GM12878 (cell line): ENCODE measurements around the gene L3HYPDH. TPM values are rescaled to one million over a fixed set of nuclear protein-coding genes. Genes with fewer than 3 reads are reported as not detected.
A peak's percentile ranks its signal among the peaks of the same experiment; 100 is the strongest.

ENCODE experiments used
- ATAC-seq: fragments of 200-7000 bp; cut with Tn5 transposase; 3 replicates; pipeline ENCODE4 v1.9.1; 2020; ENCODE audit warnings: mild to moderate bottlenecking, moderate library complexity
- Bru-seq: library from RNA; stranded (reverse); fragments of 400-500 nt; gene quantifications from one replicate; lab custom pipeline; 2021; lab: Mats Ljungman, UMichigan
- BruChase-seq, 2 experiments: library from RNA; stranded (reverse); fragments of 400-500 nt; gene quantifications; one replicate each; lab custom pipeline; 2021; lab: Mats Ljungman, UMichigan
- BruUV-seq: library from RNA; stranded (reverse); fragments of 400-500 nt; replicated peaks from 2 replicates; lab custom pipeline; 2021; lab: Mats Ljungman, UMichigan
- CTCF ChIA-PET: fragments of 300-600 bp; sonication (Branson Sonifier 250); formaldehyde crosslinking; extraction: SDS; loops from one replicate; lab custom pipeline; 2021; ENCODE audit warnings: inconsistent platforms; lab: Yijun Ruan, JAX
- POLR2A ChIA-PET: fragments of 350-600 bp; formaldehyde crosslinking; extraction: SDS; loops from one replicate; lab custom pipeline; 2021; ENCODE audit warnings: inconsistent platforms; lab: Charles Lee
- RAD21 ChIA-PET: fragments of 300-600 bp; sonication (Branson Sonifier 250); formaldehyde crosslinking; loops from one replicate; lab custom pipeline; 2023; ENCODE audit warnings: antibody characterized with exemption; ENCODE audit not compliant: unreplicated experiment; lab: Charles Lee
- SMC1A ChIA-PET: fragments of 300-600 bp; sonication (Branson Sonifier 250); formaldehyde crosslinking; loops from one replicate; lab custom pipeline; 2023; ENCODE audit not compliant: unreplicated experiment, uncharacterized antibody; lab: Charles Lee
- DNase-seq: peaks from one replicate; pipeline ENCODE4 v3.0.0-alpha.2; 2011; ENCODE audit warnings: low read depth, low spot score
- FAIRE-seq: peaks from 3 replicates; lab custom pipeline; 2011; peaks lifted over from hg19 to GRCh38; lab: Jason Lieb, UNC
- H2AFZ ChIP-seq: 2 replicates; pipeline ENCODE4 v1.6.0; 2011; ENCODE audit warnings: low read depth, low read length, control low read depth; ENCODE audit not compliant: control insufficient read depth
- H3K27ac ChIP-seq: 2 replicates; pipeline ENCODE4 v1.5.1; 2011; ENCODE audit warnings: control low read depth; ENCODE audit not compliant: control insufficient read depth, insufficient read depth
- H3K27me3 ChIP-seq, 2 experiments: replicated peaks in 1 of 2; 2 replicates each; pipeline versions ENCODE4 v1.6.0 to v1.6.1; 2011; ENCODE audit warnings: low read length in 1 of 2; ENCODE audit not compliant: control insufficient read depth in 2 of 2, insufficient read depth in 2 of 2
- H3K36me3 ChIP-seq, 2 experiments: 2 replicates each; pipeline ENCODE4 v1.5.1; 2011; ENCODE audit warnings: low read length in 1 of 2; ENCODE audit not compliant: control insufficient read depth in 2 of 2, insufficient read depth in 2 of 2
- H3K4me1 ChIP-seq: 2 replicates; pipeline ENCODE4 v1.6.1; 2011; ENCODE audit warnings: mild to moderate bottlenecking, low read length, moderate library complexity, mixed read lengths; ENCODE audit not compliant: control insufficient read depth, insufficient read depth
- H3K4me2 ChIP-seq: 2 replicates; pipeline ENCODE4 v1.6.0; 2011; ENCODE audit warnings: control low read depth; ENCODE audit not compliant: control insufficient read depth, insufficient read depth
- H3K4me3 ChIP-seq: fragments of 200-600 bp; sonication (generic); 2 replicates; pipeline ENCODE4 v1.5.1; 2016
- H3K79me2 ChIP-seq: 2 replicates; pipeline ENCODE4 v1.6.0; 2011; ENCODE audit warnings: low read length; ENCODE audit not compliant: control insufficient read depth, insufficient read depth
- H3K9ac ChIP-seq: 2 replicates; pipeline ENCODE4 v1.8.0; 2011; ENCODE audit warnings: low read length, control low read depth, mixed read lengths; ENCODE audit not compliant: control insufficient read depth, insufficient read depth
- H3K9me3 ChIP-seq: replicated peaks from 3 replicates; pipeline ENCODE4 v1.5.1; 2011; ENCODE audit warnings: mild to moderate bottlenecking, low read length; ENCODE audit not compliant: control insufficient read depth, insufficient read depth
- H4K20me1 ChIP-seq: 2 replicates; pipeline ENCODE4 v1.6.0; 2011; ENCODE audit not compliant: control insufficient read depth, insufficient read depth
- CEBPB ChIP-seq, 2 experiments: fragments of 150-350 bp in 1 of 2; IDR thresholded peaks; 2 replicates each; pipeline ENCODE4 v1.6.1; 2012 to 2014; ENCODE audit warnings: low read depth in 2 of 2, low read length in 2 of 2, borderline replicate concordance in 1 of 2, inconsistent platforms in 1 of 2
- CREB1 ChIP-seq: IDR thresholded peaks from 2 replicates; pipeline ENCODE4 v1.6.1; 2012; ENCODE audit warnings: low read depth, mild to moderate bottlenecking, inconsistent platforms
- REST ChIP-seq: IDR thresholded peaks from 2 replicates; pipeline ENCODE4 v1.6.1; 2012; ENCODE audit warnings: mild to moderate bottlenecking, low read depth, low read length
- SMC3 ChIP-seq: IDR thresholded peaks from 2 replicates; pipeline ENCODE4 v1.6.1; 2011; ENCODE audit warnings: low read length, improper control_type of control experiment, borderline replicate concordance
- USF1 ChIP-seq: IDR thresholded peaks from 2 replicates; pipeline ENCODE4 v1.6.1; 2011; ENCODE audit warnings: borderline replicate concordance, low read depth, mild to moderate bottlenecking, moderate library complexity, mixed read lengths, low read length; ENCODE audit not compliant: insufficient read depth; ENCODE audit errors: extremely low read length
- YY1 ChIP-seq: IDR thresholded peaks from 2 replicates; pipeline ENCODE4 v1.6.1; 2011; ENCODE audit warnings: low read depth, mild to moderate bottlenecking, low read length
- ZBTB4 ChIP-seq: fragments of 450-650 bp; formaldehyde crosslinking; IDR thresholded peaks from 2 replicates; pipeline ENCODE4 v1.4.0; 2022; ENCODE audit warnings: mild to moderate bottlenecking, moderate library complexity
- ZNF274 ChIP-seq: IDR thresholded peaks from one replicate; pipeline ENCODE4 v1.8.0; 2011; ENCODE audit not compliant: insufficient read length, insufficient read depth
- WGBS: methylation state at CpG from one replicate; pipeline ENCODE4 v1.1.6; 2016; ENCODE audit warnings: low lambda C conversion rate; ENCODE audit not compliant: insufficient replicate concordance, insufficient coverage; ENCODE audit errors: missing lambda C conversion rate; 5-methylcytosine and 5-hydroxymethylcytosine counted together
- in situ Hi-C: fragments of 300-500 bp; cut with MboI; formaldehyde crosslinking; loops from 9 replicates; pipeline ENCODE4 v1.14.3; 2018; ENCODE audit warnings: mixed read lengths
- intact Hi-C: fragments of 100-400 bp; cut with micrococcal nuclease; formaldehyde crosslinking; loops from one replicate; pipeline ENCODE4 v1.14.2; 2022; ENCODE audit not compliant: unreplicated experiment
- long read RNA-seq, 2 experiments: library from polyadenylated mRNA; unstranded; transcript quantifications; one replicate each; pipeline ENCODE4 v2.0.0, GENCODE V29; 2019 to 2020
- polyA minus RNA-seq, 3 experiments: library from RNA; depleted of rRNA, polyadenylated mRNA; stranded (reverse); fragments of >200 nt; gene quantifications; 2 replicates each; pipeline ENCODE4 v1.2.3, GENCODE V29; 2011
- polyA plus RNA-seq, 11 experiments: library from polyadenylated mRNA; depleted of rRNA in 4 of 11; unstranded in 6 of 11; stranded (reverse) in 5 of 11; fragments of >200 nt; fragmentation: Nextera tagmentation in 4 of 11; fragmentation: Illumina TruSeq in 1 of 11; extraction: Ambion mirVana in 4 of 11; extraction: Trizol in 1 of 11; gene quantifications; 1 replicate in 1 of 11; 2 replicates in 10 of 11; pipeline versions ENCODE4 v1.2.1 to v1.2.3, GENCODE V29; 2011 to 2016; ENCODE audit warnings: inconsistent platforms in 2 of 11, missing spikeins in 2 of 11, low read depth in 1 of 11
- total RNA-seq, 4 experiments: library from RNA; depleted of rRNA in 3 of 4; stranded (reverse); fragments of >200 nt in 3 of 4; fragmentation: Illumina TruSeq in 1 of 4; extraction: Trizol in 1 of 4; gene quantifications; 2 replicates each; pipeline versions ENCODE4 v1.2.1 to v1.2.3, GENCODE V29; 2013 to 2021

L3HYPDH gene
- total RNA-seq (2013; cell fraction: nucleolus; rRNA removed) = 154 and 158 TPM in 2 replicates
- total RNA-seq (2014; rRNA removed) = 15.5 and 17.2 TPM in 2 replicates
- total RNA-seq (2014; rRNA removed; fragmentation: Illumina TruSeq; extraction: Trizol) = 11.8 and 13.4 TPM in 2 replicates
- total RNA-seq (2021) = 14.7 and 17.4 TPM in 2 replicates
- polyA plus RNA-seq (2011; ENCODE audit: low read depth) = 3.7 TPM
- 27.8 and 41.9 TPM in 2 replicates for polyA plus RNA-seq (2011; rRNA removed)
- 5.6 and 9.5 TPM in 2 replicates for polyA plus RNA-seq (2011; cell fraction: cytosol; rRNA removed)
- 98.3 and 136 TPM in 2 replicates for polyA plus RNA-seq (2011; cell fraction: nucleus; rRNA removed)
- polyA plus RNA-seq (2012) = 8.9 and 15.9 TPM in 2 replicates
- 11.5 and 16.9 TPM in 2 replicates for polyA plus RNA-seq (2014; fragmentation: Illumina TruSeq; extraction: Trizol)
- polyA plus RNA-seq (2014; fragmentation: Nextera tagmentation; extraction: Ambion mirVana) = 10 to 100 TPM; 13.5 to 19.5 TPM
- 21.4 and 26.3 TPM in 2 replicates for polyA plus RNA-seq (2014; rRNA removed)
- 10 to 100 TPM; 15.7 to 16.0 TPM for polyA plus RNA-seq (2016; fragmentation: Nextera tagmentation; extraction: Ambion mirVana)
- 13.4 and 13.8 TPM in 2 replicates for polyA minus RNA-seq (2011; rRNA and poly(A)+ RNA removed)
- 5.1 and 6.2 TPM in 2 replicates for polyA minus RNA-seq (2011; cell fraction: cytosol; rRNA and poly(A)+ RNA removed)
- polyA minus RNA-seq (2011; cell fraction: nucleus; rRNA and poly(A)+ RNA removed) = 71.0 and 81.6 TPM in 2 replicates
- Bru-seq, nascent RNA = percentile 64 among the genes with signal in this experiment
- BruChase-seq, experiment 1, labeled RNA remaining after a 6-hour chase = percentile 64 among the genes with signal in this experiment
- percentile 69 among the genes with signal in this experiment for BruChase-seq, experiment 2, labeled RNA remaining after a 2-hour chase
- long read RNA-seq, experiment 1, partial matches to known transcripts = 1 of 1 reads
- long read RNA-seq, experiment 1, other reads (novel, unspliced or antisense) = 0 of 1 reads
- long read RNA-seq, experiment 2, partial matches to known transcripts = 4 of 15 reads
- long read RNA-seq, experiment 2, other reads (novel, unspliced or antisense) = 9 of 15 reads

GRCh38 chr14:59483819-59484638 lies at the start of gene L3HYPDH, which contains the start of gene JKAMP:
TSS of gene L3HYPDH (minus strand) at chr14:59484408. CDS start at chr14:59484316, 92 bp downstream.
TSS of gene JKAMP (plus strand) at chr14:59484517. CDS start at chr14:59484590, 73 bp downstream.
- DNase-seq = peak; percentile 78
- no peaks in the 10 kb centered on the region for H3K27me3 ChIP-seq
- ChIA-PET POLR2A (interaction anchor here (0.6 to 1.7 kb wide), 4 partner anchors 19 to 1937 kb away, joined by 3 to 6 read pairs (median 4); partner anchors contain the start of genes DAAM1 and GPR135), SMC1A (interaction anchor here (1.1 to 1.5 kb wide), 5 partner anchors 8 to 209 kb away, joined by 3 to 5 read pairs (median 4); no protein-coding TSS in a partner anchor), CTCF (interaction anchor here (0.8 to 2.2 kb wide), 15 partner anchors 10 to 983 kb away, joined by 3 to 14 read pairs (median 4); partner anchors contain the start of genes CCDC175 and GPR135), RAD21 (interaction anchor here (0.6 to 1.5 kb wide), 11 partner anchors 13 to 1239 kb away, joined by 3 to 5 read pairs (median 3); partner anchors contain the start of genes CCDC175 and PSMA3)
- peak within 1 kb of the TSS; percentile 93 for H2AFZ ChIP-seq
- in situ Hi-C loops = loop anchor here (25.0 kb wide), 1 partner anchor 678 kb away; the partner anchor contains the start of gene DHRS7
- H3K9me3 ChIP-seq = no peaks in the 10 kb centered on the region
- peak within 1 kb of the TSS; percentile 76 for H3K9ac ChIP-seq
- H3K4me3 ChIP-seq = peak within 1 kb of the TSS; percentile 83
- peaks cover 60% of the 10 kb centered on the region for H3K79me2 ChIP-seq
- ATAC-seq = peak; percentile 88
- H3K27ac ChIP-seq = peak within 1 kb of the TSS; percentile 85
- FAIRE-seq = peak; percentile 38
- intact Hi-C loops = loop anchor here (10.0 kb wide), 2 partner anchors 611 to 681 kb away; partner anchors contain the start of genes DHRS7 and PCNX4
- BruUV-seq = no TSS peak
- H3K4me2 ChIP-seq = peak within 1 kb of the TSS; percentile 96
- H3K4me1 ChIP-seq = peaks cover 10% of the 10 kb centered on the region; the same call in 1 of the 2 replicates
- 1% methylated on average over 84 of the region's 92 CpGs for WGBS
- H4K20me1 ChIP-seq = no peaks in the 10 kb centered on the region
- no peaks in the 10 kb centered on the region for H3K36me3 ChIP-seq
- TF ChIP-seq USF1 = peak; percentile 74
- peak; percentile 65; the same call in 1 of the 2 replicates for TF ChIP-seq REST
- TF ChIP-seq CREB1 = no peak; the same call in 1 of the 2 replicates
- no peak for TF ChIP-seq SMC3
- no peak for TF ChIP-seq ZNF274
- no peak for TF ChIP-seq CEBPB (IDR thresholded peaks at IDR 0.05; ENCODE audit: borderline replicate concordance in 1 of 2, low read depth in 2 of 2, low read length in 2 of 2)
- peak; percentile 31 for TF ChIP-seq YY1
- no peak for TF ChIP-seq ZBTB4 (CRISPR knock-in tag)
